HG03139 (cell line): Measurements from ENCODE around the gene BICDL1.
"Not testable (repeated sequence)": the region's sequence is repeated elsewhere in the genome, so short reads cannot be mapped to it uniquely, and the experiment has no call there.

Experiments
- ATAC-seq: cut with Tn5 transposase; IDR thresholded peaks from one replicate; pipeline ENCODE4 v1.9.1; 2021; ENCODE audit not compliant: unreplicated experiment

Gene BICDL1, protein sequence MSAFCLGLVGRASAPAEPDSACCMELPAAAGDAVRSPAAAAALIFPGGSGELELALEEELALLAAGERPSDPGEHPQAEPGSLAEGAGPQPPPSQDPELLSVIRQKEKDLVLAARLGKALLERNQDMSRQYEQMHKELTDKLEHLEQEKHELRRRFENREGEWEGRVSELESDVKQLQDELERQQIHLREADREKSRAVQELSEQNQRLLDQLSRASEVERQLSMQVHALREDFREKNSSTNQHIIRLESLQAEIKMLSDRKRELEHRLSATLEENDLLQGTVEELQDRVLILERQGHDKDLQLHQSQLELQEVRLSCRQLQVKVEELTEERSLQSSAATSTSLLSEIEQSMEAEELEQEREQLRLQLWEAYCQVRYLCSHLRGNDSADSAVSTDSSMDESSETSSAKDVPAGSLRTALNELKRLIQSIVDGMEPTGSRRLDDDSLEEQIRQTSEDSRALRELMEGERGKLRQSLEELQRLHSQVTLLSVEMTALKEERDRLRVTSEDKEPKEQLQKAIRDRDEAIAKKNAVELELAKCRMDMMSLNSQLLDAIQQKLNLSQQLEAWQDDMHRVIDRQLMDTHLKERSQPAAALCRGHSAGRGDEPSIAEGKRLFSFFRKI

DNA sequence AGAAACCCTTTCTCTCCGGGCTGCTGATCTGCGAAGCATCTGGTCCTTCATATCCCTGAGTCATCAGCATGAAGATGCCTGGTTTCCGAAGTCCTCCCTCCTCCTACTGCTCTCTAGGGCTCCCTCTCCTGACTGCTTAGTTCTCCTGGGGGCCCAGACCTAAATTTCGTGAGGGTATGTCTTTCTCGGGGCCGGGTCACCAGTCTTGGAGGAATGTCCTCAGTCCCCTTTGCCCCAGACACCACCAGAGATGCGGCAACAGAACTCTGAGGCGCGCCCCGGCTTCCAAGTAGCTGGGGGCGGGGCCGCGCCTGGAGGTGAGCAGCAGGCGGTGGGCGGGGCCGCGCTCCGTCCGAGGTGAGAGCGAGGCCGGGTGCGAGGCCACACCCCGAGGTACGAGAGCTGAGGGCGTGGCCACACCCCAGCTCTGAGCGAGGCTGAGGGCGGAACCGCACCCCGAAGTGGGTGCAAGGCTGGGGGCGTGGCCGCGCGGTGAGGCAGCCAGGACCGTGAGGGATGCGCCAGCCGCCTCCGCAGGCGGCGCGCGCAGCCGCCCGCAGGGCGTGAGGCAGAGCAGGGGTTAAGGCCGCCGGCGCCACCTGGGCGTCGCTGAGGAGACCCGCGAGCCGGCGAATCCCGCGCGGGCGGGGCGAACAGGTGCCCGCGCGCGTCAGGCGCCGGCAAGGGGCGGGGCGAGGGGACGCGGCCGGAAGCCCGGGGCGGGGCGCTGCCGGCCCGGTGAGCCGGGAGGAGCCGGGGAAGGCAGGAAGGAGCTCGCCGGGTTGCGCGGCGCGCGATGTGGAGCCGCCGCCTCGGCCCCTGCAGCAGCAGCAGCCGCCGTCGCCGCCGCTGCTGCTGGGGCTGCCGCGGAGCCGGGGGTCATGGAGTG is at the start of gene BICDL1:
BICDL1 (plus strand) TSS at position 765 of the 889 bp plus-strand sequence. CDS start 633 bp downstream, outside the sequence.
- peak; percentile 81 for ATAC-seq

DNA sequence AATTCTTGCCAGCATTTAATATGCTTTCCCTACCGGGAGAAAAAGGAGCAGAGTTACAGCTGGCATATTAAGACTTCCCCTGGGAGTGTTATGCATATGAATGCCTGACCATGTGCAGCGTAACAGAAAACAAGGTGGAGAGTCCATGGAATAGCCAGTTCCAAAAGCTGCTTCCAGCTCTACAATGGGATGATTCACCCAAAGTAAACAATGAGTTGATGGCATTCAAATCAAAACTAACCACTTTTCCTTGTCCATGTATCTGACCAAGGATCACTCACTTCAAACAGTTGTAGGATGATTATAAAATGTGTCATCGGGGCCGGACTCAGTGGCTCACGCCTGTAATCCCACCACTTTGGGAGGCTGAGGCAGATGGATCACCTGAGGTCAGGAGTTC is 48.1 kb upstream of the BICDL1 start:
- no peak for ATAC-seq

DNA sequence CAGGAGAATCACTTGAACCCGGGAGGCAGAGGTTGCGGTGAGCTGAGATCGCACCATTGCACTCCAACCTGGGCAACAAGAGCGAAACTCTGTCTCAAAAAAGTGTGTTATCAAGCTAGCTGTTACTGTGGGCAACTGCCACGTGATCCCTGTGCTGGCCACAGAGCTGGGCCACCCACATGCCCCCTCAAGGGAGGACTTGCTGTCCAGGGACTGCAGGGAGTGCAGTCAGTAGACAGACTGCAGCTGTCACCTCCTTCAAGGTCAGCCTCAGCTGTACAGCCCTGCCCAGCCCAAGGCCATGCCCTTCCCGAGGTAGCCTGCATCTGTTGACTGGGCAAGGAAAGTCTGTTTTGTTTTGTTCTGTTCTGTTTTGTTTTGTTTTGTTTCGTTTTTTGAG is 46.6 kb upstream of the BICDL1 start:
- no peak for ATAC-seq

DNA sequence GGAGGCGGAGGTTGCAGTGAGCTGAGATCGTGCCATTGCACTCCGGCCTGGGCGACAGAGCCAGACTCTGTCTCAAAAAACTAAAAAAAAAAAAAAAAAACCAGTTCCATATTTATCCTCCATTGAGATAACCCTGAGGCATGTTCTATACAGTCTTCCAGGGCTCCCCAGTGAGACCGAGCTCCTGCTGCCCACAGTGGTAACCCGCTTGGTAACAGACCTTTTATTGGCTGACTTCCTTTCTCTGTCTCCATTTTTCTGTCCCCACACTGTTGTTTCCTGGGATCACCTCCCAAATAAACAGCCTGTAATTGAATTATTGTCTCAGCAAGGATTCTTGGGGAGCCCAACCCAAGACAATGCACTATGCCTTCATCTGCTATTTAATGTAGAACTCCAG is 42.8 kb upstream of the BICDL1 start:
- no peak for ATAC-seq

DNA sequence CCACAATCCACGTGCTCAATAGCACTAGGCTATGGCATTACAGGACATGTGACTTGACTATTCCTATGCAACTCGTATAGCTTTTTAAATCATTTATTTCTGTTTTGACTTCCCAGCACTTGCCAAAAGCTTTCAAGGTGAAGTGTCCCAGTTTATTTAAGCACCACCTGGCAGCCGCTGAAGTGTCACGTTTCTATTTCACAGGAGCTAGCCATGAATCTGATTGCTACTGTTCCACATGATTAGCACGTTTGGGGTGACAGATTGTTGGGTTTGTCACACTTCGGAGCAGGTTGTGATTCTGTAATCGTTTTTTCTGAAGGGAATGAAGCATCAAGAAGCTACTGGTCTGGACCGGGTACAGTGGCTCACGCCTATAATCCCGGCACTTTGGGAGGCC is 39.9 kb upstream of the BICDL1 start:
- ATAC-seq = no peak

DNA sequence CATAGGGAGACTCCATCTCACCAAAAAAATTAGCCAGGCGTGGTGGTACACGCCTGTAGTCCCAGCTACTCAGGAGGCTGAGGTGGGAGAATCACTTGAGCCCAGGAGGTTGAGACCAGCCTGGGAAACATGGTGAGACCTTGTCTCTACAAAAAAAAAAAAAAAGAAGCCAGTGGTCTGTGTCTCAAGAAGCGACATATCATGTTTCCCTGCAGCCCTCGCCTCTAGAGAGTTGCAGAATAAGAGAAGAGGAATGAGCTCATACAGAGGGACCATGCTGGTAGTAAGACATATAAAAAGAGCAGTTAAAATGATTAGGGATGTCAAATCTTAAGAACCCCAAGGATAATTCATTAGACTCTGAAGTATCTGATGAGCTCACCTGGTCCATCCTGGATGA is 39.4 kb upstream of the BICDL1 start:
- ATAC-seq = no peak

DNA sequence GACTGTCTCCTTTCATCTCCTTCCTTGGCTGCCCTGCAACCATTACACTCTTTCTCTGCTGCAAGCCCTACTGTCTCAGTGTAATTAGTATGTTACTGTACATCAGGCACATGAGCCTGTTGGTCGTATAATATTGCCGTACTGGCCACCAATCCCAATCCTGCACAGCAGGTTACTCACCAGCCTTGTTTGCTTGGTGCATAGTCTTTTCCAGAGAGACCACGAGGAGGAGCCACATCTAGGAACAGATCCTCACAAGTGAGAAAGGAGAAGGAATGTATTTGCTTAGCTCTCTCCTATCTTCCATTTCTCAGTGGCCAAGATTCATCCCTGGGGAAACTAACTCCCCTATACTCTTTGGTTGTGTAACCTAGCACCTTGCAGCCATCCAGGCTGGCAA is 33.0 kb upstream of the BICDL1 start:
- no peak for ATAC-seq

DNA sequence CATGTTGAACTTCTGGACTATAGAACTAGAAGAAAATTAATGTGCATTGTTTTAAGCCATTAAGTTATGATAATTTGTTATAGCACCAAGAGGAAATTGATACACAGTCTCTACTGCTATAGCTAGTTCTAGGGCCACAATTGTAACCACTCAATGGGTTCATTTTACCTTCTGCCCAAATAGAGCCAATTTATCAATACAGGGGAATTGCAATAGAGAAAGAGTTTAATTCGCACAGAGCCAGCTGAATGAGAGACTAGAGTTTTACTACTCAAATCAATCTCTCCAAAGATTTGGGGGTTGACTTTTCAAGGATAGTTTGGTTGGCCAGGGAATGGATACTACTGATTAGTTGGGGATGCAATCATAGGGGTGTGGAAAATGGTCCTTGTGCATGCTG is 31.9 kb upstream of the BICDL1 start:
- no peak for ATAC-seq

DNA sequence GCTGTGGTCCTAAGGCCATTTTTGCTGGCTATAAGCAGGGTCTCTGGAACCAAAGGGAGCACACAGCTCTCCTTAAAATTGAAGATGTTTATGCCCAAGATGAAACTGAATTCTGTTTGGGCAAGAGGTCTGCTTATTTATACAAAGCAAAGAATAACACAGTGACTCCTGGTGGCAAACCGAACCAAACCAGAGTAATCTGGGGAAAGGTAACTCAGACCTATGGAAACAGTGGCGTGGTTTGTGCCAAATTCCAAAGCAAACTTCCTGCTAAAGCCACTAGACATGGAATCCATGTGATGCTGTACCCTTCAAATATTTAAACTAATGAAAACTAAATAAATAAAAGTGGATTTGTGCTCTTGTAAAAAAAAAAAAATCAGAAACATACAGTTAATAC is 29.6 kb upstream of the BICDL1 start:
- ATAC-seq = no peak

DNA sequence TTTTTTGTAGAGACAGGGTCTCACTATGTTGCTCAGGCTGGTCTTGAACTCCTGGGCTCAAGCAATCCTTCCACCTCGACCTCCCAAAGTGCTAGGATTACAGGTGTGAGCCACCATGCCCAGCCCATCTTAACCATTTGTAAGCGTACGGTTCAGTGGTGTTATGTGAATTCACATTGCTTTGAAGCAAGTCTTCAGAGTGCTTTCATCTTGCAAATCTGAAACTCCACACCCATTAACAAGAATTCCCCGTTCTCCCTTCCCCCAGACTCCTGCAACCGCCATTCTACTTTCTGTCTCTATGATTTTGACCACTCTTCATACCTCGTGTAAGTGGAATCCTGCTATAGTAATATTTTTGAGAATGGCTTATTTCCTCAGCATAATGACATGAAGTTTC is 24.9 kb upstream of the BICDL1 start:
- ATAC-seq = no peak

DNA sequence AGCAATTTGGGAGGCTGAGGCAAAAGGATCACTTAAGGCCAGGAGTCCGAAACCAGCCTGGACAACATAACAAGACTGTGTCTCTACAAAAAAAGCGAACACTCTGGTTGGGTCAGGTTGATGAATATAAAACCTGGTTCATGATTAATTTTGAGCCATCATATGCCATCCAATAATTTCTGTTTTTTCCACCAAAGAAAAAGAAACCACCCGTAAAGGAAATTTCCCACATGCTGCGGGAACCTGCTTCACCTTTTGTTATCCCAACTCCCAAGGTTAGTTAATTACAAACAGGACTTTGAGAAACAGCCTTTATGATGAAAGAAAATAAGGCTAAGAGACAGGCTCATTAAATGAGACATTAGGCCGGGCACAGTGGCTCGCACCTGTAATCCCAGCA is 24.1 kb upstream of the BICDL1 start:
- ATAC-seq = no peak

DNA sequence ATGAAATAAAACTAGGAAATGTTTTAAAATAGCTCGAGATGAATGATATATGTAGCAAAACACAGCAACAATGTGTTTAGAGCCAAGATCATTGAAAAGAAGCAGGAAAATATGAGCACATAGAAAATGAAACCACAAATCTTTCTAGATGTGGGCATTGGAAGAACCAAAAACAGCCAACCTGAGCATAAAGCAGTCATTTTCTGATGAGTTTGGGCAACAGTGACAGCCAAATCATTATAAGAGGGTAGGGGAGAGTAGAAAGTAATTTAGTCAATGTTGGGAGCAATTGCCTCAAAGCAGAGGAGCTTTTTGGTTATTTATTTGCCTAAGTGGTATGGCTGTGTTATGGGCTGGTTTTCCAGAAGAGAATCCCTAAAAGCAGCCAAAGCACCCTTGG is 8.8 kb upstream of the BICDL1 start:
- no peak for ATAC-seq

DNA sequence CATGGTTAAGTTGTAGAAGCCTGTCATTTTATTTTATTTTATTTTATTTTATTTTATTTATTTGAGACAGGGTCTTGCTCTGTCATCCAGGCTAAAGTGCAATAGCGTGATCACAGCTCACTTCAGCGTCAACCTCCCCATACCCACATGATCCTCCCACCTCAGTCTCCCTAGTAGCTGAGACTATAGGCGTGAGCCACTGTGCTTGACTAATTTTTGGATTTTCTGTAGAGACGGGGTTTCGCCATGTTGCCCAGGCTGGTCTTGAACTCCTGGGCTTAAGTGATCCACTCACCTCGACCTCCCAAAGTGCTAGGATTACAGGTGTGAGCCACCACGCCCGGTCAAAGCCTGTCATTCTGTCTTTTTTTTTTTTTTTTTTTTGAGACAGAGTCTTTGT is 8.3 kb upstream of the BICDL1 start:
- ATAC-seq = not testable (repeated sequence)

DNA sequence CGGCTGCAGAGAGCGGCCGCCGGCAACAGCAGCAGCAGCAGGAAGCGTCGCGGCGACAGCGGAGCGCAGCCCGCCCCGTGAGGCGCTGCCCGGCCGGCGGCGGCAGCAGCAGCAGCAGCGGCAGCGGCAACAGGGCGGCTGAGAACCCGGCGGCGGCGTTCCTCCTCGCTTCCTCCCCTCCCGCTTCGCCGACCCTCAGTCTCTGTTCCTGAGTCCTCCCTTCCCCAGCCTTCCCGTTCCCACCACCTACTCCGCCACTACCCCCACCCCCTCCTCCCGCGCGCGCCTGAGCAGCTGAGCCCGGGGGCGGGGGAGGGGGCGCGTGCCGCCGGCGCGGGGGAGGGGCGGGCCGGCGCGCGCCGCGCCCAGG is 310 bp downstream of the BICDL1 start:
- ATAC-seq = peak; percentile 1

DNA sequence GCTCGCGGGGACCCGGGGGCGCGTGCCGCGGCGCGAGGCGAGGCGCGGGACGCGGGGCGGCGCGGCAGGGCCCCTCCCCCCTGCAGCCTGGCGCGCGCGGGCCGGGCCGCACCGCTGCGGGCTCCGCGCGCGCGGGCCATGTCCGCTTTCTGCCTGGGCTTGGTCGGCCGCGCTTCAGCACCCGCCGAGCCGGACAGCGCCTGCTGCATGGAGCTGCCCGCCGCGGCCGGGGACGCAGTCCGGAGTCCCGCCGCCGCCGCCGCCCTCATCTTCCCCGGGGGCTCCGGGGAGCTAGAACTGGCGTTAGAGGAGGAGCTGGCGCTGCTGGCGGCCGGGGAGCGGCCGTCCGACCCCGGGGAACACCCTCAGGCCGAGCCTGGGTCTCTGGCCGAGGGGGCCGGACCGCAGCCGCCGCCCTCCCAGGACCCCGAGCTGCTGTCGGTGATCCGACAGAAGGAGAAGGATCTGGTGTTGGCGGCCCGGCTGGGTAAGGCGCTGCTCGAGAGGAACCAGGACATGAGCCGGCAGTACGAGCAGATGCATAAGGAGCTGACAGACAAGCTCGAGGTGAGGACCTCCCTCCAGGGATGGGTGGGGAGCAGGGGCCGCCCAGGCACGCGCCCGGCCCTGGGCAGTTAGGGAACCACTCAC is 820 bp downstream of the BICDL1 start:
- ATAC-seq = peak; percentile 36

DNA sequence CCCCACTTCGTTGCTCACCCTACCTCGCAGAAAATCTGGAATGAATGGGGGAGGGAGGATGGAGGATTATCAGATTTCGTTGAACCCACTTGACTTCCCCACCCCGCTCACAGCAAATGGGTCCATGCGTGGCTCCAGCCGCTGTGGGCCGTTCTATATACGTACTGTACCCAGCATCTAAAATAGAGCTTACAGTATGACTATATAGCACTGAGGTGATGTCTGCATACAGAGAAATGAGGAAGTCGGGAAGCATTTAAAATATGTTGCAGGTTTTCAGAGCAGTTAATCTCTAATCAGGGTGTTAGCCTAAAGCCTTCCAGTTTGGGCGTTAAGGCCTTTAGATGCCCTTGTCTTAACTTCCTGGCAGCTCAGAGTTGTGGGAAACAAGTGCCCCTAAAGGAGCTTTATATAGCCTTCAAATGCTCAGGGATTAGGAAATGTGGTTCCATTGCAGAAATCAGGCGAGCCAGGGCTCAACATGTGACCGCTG is 1.4 kb downstream of the BICDL1 start:
- ATAC-seq = no peak

DNA sequence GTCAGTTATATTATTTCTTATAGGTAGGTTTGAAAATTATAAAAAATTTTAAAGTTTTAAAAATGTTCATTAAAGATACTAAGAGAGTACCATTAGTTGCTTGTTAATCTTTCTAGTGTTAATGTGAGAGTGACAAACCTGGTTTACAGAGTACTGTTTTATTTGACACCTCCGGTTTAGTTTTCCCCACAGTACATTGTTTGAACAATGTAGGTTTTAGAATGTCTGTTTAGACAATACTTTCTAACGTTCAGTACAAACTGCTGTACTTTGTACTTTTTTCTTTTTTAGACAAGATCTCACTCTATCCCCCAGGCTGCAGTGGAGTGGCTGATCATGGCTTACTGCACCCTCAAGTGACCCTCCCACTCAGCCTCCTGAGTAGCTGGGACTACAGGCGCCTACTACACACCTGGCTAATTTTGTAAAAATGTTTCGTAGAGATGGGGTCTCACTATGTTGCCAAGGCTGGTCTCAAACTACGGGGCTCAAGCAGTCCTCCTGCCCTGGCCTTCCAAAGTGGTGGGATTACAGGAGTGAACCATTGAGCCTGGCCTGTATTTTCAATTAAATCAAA is 3.2 kb downstream of the BICDL1 start:
- no peak for ATAC-seq

DNA sequence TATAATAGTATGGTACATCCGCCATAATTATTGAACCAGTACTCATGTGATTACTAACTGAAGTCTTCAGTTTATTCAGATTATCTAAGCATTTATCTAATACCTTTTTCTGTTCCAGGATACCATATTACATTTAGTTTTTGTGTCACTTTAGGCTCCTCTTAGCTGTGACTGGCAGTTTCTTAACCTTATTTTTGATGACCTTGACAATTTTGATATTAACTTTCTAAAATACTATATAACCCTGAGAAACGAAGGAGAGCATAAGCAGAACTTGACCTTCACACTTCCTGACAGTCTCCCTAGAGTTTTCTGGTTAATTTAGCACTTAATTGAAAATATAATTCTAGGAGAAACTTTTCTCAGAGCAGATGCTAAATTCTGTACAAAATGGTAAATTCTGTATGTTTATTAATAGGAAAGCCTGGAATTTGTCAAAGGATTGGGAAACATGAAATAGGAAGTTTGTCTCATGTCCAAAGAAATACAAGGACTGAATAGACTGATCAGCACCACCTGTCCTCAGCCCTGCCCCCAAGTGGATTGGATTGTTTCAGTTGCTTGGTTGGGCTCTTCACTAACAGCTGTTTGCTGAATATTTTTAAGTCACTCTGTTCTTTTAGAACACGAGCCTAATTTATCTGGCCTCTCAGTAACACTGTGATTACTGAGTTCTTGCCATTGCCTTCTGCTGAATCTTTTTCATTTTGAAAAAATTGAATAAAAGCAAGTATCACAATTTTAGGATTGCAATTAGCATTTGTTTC is 6.0 kb downstream of the BICDL1 start:
- ATAC-seq = no peak

DNA sequence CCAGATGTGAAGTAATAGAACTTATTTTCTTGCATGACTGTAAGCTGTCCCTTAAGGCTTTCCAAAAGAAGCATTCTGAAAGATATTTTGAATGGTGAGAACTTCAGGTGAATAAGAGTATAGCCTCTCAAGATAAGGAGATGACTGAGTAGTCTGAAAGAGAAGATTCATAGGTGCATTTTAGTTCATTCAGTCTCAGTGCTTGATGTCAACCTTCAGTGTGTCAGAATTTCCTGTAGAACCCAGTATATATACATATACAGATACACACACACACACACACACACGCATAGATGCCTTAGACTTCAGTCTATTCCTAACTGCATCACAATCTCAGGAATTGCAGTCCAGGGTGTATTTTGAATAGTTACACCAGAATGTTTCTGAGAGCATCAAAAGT is 7.4 kb downstream of the BICDL1 start:
- ATAC-seq = no peak
